Measurements from ENCODE around the gene DHRS11. TPM values are rescaled to one million over a fixed set of nuclear protein-coding genes. Genes with fewer than 3 reads are reported as not detected.

Gene DHRS11
- total and polyA plus RNA-seq, 2 of the 8 experiments (the other 6 are each of a cell fraction or from before 2014, with no cell fraction given): 29.5 to 63.3 TPM

- H2BK12ac ChIP-seq (ENCODE audit: low read depth, low read length): no peak overlapping the region
- no peak overlapping the region for H3K4me2 ChIP-seq (ENCODE audit: insufficient read depth in 1 of 2, low read depth in 2 of 2, low read length in 2 of 2)
- no peak overlapping the region for H3K18ac ChIP-seq (ENCODE audit: extremely low read depth, low read length)
- TF ChIP-seq SIN3A (conservative IDR thresholded peaks at IDR 0.05 in 1 of 2, IDR thresholded peaks at IDR 0.05 in 1 of 2; ENCODE audit: low read depth in 1 of 2, low read length in 2 of 2) (no peak), TCF12 (IDR thresholded peaks at IDR 0.05; ENCODE audit: low read depth, low read length) (no peak), KDM4A (IDR thresholded peaks at IDR 0.05; ENCODE audit: low read depth, low read length, severe bottlenecking) (no peak), EP300 (IDR thresholded peaks at IDR 0.05; ENCODE audit: borderline replicate concordance in 1 of 2, low read depth in 2 of 2, low read length in 2 of 2) (no peak), ZNF274 (IDR thresholded peaks at IDR 0.05; ENCODE audit: borderline replicate concordance, extremely low read depth, low read length) (no peak), JUN (IDR thresholded peaks at IDR 0.05; ENCODE audit: low read depth, low read length) (no peak), POLR2A (IDR thresholded peaks at IDR 0.05; ENCODE audit: control extremely low read depth in 1 of 2, low read depth in 2 of 2, low read length in 2 of 2) (no peak), ATF2 (IDR thresholded peaks at IDR 0.05; ENCODE audit: low read length) (no peak), SIRT6 (IDR thresholded peaks at IDR 0.05; ENCODE audit: low read length) (no peak), KDM1A (IDR thresholded peaks at IDR 0.05; ENCODE audit: borderline replicate concordance, low read length) (no peak)
- H3K23me2 ChIP-seq (ENCODE audit: low read depth, low read length): no peaks in the 10 kb centered on the region
- peak overlapping the region; percentile 83; the same call in 1 of the 2 replicates for H2AK5ac ChIP-seq (ENCODE audit: low read depth, low read length)
- no peaks in the 10 kb centered on the region for H3K36me3 ChIP-seq (ENCODE audit: control insufficient read depth in 2 of 4, insufficient read depth in 4 of 4, low read length in 3 of 4)
- no peak overlapping the region for H3K4ac ChIP-seq (replicated peaks; ENCODE audit: insufficient read length, low read depth, low read length)
- DNase-seq (ENCODE audit: low read depth in 1 of 2, low spot score in 2 of 2): no peak
- H3K79me1 ChIP-seq (ENCODE audit: low read depth, low read length): no peaks in the 10 kb centered on the region; the same call in 1 of the 2 replicates
- no peak overlapping the region for H2BK20ac ChIP-seq (ENCODE audit: low read length)
- H4K8ac ChIP-seq (ENCODE audit: extremely low read depth, insufficient read depth, low read length): 0 out of 2 replicates have a peak overlapping the region, but pooled peaks have one; percentile 11
- H3K27ac ChIP-seq (ENCODE audit: low read depth, low read length): no peak overlapping the region
- no peak overlapping the region for H3K4me3 ChIP-seq (ENCODE audit: extremely low read depth in 1 of 4, insufficient read depth in 2 of 4, low read depth in 3 of 4, low read length in 4 of 4)
- H3K9me3 ChIP-seq (ENCODE audit: insufficient read depth in 2 of 2, low read depth in 1 of 2, low read length in 1 of 2): no peaks in the 10 kb centered on the region
- no peak overlapping the region for H3K9ac ChIP-seq (replicated peaks in 1 of 4; ENCODE audit: extremely low read depth in 1 of 4, low read depth in 3 of 4, low read length in 3 of 4)
- peaks cover 2 to 3% of the 10 kb centered on the region in 2 experiments for H4K20me1 ChIP-seq (replicated peaks in 1 of 2; ENCODE audit: control insufficient read depth in 1 of 2, insufficient read depth in 2 of 2, low read length in 2 of 2)
- no peak overlapping the region for H3K14ac ChIP-seq (ENCODE audit: insufficient read length)
- no peak overlapping the region for H3K56ac ChIP-seq (replicated peaks; ENCODE audit: insufficient read length, low read depth, low read length)
- no peak overlapping the region for H4K5ac ChIP-seq (ENCODE audit: insufficient read length, low read depth, low read length)
- H2BK120ac ChIP-seq (replicated peaks; ENCODE audit: low read depth, low read length): no peak overlapping the region
- H2BK5ac ChIP-seq (ENCODE audit: low read depth, low read length): no peak overlapping the region
- H3K4me1 ChIP-seq (replicated peaks in 1 of 4; ENCODE audit: control insufficient read depth in 3 of 4, insufficient read depth in 4 of 4, low read length in 3 of 4): peaks cover 9 to 20% (median 16%) of the 10 kb centered on the region in 4 experiments
- no peak overlapping the region for H3K23ac ChIP-seq (ENCODE audit: insufficient read length)
- FAIRE-seq: no peak
- H2AFZ ChIP-seq (ENCODE audit: low read length): no peak overlapping the region
- H2BK15ac ChIP-seq (ENCODE audit: low read length): no peak overlapping the region
- H4K91ac ChIP-seq (replicated peaks; ENCODE audit: insufficient read length, low read length): peak overlapping the region; percentile 29
- H3K27me3 ChIP-seq (replicated peaks in 1 of 4; ENCODE audit: control insufficient read depth in 3 of 4, extremely low read depth in 1 of 4, insufficient read depth in 3 of 4, low read length in 3 of 4): no peaks in the 10 kb centered on the region
- H3K79me2 ChIP-seq (ENCODE audit: control insufficient read depth in 1 of 2, insufficient read depth in 2 of 2, low read length in 2 of 2): no peaks in the 10 kb centered on the region
- POLR2A ChIA-PET (ENCODE audit: partially characterized antibody): interaction anchor here (1.2 to 6.3 kb wide), 3 partner anchors 11 to 19 kb away, joined by 3 to 50 read pairs (median 5); partner anchors contain the start of gene MRM1
- WGBS, 2 experiments (ENCODE audit: extremely low coverage in 1 of 2, insufficient coverage in 1 of 2, insufficient read length in 1 of 2, insufficient replicate concordance in 2 of 2, low coverage in 1 of 2, low lambda C conversion rate in 2 of 2, missing lambda C conversion rate in 1 of 2): 75% methylated on average over 4 of the region's 4 CpGs; no CpG with 5 or more reads in 1 of the 2 experiments
- CTCF ChIA-PET (ENCODE audit: partially characterized antibody): interaction anchor here (1.6 to 9.9 kb wide), 5 partner anchors 8 to 105 kb away, joined by 4 to 122 read pairs (median 5); partner anchors contain the start of gene MRM1
Measured at GRCh38 chr17:36613155-36613554, 21.5 kb downstream of the DHRS11 start.
